CD8-positive, alpha-beta memory T cell (primary cell): Measurements from ENCODE around the gene SLC6A6. TPM values are rescaled to one million over a fixed set of nuclear protein-coding genes. Genes with fewer than 3 reads are reported as not detected.

Source experiments
- CTCF ChIA-PET: fragments of 350-600 bp; sonication (Branson Sonifier 250); formaldehyde crosslinking; loops from one replicate; lab custom pipeline; 2021; ENCODE audit warnings: antibody characterized with exemption; lab: Charles Lee
- POLR2A ChIA-PET: fragments of 350-600 bp; sonication (Branson Sonifier 250); formaldehyde crosslinking; loops from one replicate; lab custom pipeline; 2021; ENCODE audit warnings: antibody characterized with exemption; lab: Charles Lee
- DNase-seq, 5 donors: peaks; one replicate each; pipeline versions ENCODE4 v3.0.0 to v3.0.0-alpha.2; 2020 to 2022; ENCODE audit warnings: mixed read lengths in 1 of 5
- H3K27ac ChIP-seq: one replicate; pipeline ENCODE4 v1.7.0; 2013; ENCODE audit warnings: low read depth, mild to moderate bottlenecking, low read length, moderate library complexity
- H3K27me3 ChIP-seq: 2 replicates; pipeline ENCODE4 v1.7.0; 2013; ENCODE audit warnings: low read length, mild to moderate bottlenecking; ENCODE audit not compliant: insufficient read depth, poor library complexity, severe bottlenecking
- H3K36me3 ChIP-seq: 2 replicates; pipeline ENCODE4 v1.7.0; 2013; ENCODE audit warnings: mild to moderate bottlenecking, low read length, moderate library complexity; ENCODE audit not compliant: insufficient read depth
- H3K4me1 ChIP-seq: 2 replicates; pipeline ENCODE4 v1.7.0; 2013; ENCODE audit warnings: mild to moderate bottlenecking, low read length, moderate library complexity; ENCODE audit not compliant: insufficient read depth
- H3K4me3 ChIP-seq: 2 replicates; pipeline ENCODE4 v1.7.0; 2013; ENCODE audit warnings: mild to moderate bottlenecking, low read length
- H3K9me3 ChIP-seq: 2 replicates; pipeline ENCODE4 v1.7.0; 2013; ENCODE audit warnings: mild to moderate bottlenecking, low read length
- H3K27ac Mint-ChIP-seq, 8 donors: one replicate each; pipeline ENCODE4 v1.8.0; 2020 to 2021; ENCODE audit warnings: mixed read lengths in 8 of 8, mild to moderate bottlenecking in 6 of 8, inconsistent platforms in 3 of 8, moderate library complexity in 3 of 8
- H3K27me3 Mint-ChIP-seq, 2 donors: one replicate each; pipeline ENCODE4 v1.8.0; 2020 to 2021; ENCODE audit warnings: mixed read lengths in 2 of 2, mild to moderate bottlenecking in 1 of 2, moderate library complexity in 1 of 2
- H3K36me3 Mint-ChIP-seq, 3 donors: one replicate each; pipeline ENCODE4 v1.8.0; 2020 to 2021; ENCODE audit warnings: mixed read lengths in 3 of 3, inconsistent platforms in 1 of 3, mild to moderate bottlenecking in 1 of 3
- H3K4me1 Mint-ChIP-seq, 3 donors: one replicate each; pipeline ENCODE4 v1.8.0; 2020 to 2021; ENCODE audit warnings: mixed read lengths in 3 of 3, inconsistent platforms in 1 of 3, mild to moderate bottlenecking in 1 of 3
- H3K4me3 Mint-ChIP-seq, 7 donors: one replicate each; pipeline ENCODE4 v1.8.0; 2020 to 2021; ENCODE audit warnings: mixed read lengths in 7 of 7, mild to moderate bottlenecking in 6 of 7, moderate library complexity in 4 of 7, inconsistent platforms in 2 of 7
- H3K9me3 Mint-ChIP-seq, 5 donors: one replicate each; pipeline ENCODE4 v1.8.0; 2020 to 2022; ENCODE audit warnings: mixed read lengths in 5 of 5, mild to moderate bottlenecking in 3 of 5, moderate library complexity in 2 of 5, inconsistent platforms in 1 of 5
- polyA plus RNA-seq: library from polyadenylated mRNA; unstranded; fragments of 300-500 nt; fragmentation: Illumina TruSeq; gene quantifications from one replicate; pipeline ENCODE4 v1.2.3, GENCODE V29; 2021
- total RNA-seq, 2 experiments: library from RNA; stranded (reverse); gene quantifications; one replicate each; pipeline ENCODE4 v1.2.3, GENCODE V29; 2021

SLC6A6 gene
- total and polyA plus RNA-seq, 3 experiments from 2014 or later: 6.6 to 44.6 (median 44.5) TPM

- Mint-ChIP-seq H3K27ac (no peak overlapping the region), H3K4me1 (no peaks in the 10 kb centered on the region), H3K4me3 (no peak overlapping the region), H3K27me3 (peaks cover 5 to 28% of the 10 kb centered on the region in 2 donors), H3K36me3 (no peaks in the 10 kb centered on the region), H3K9me3 (no peaks in the 10 kb centered on the region)
- CTCF ChIA-PET: interaction anchor here (2.6 kb wide), 1 partner anchor 10 kb away, joined by 6 read pairs; no protein-coding TSS in a partner anchor
- H3K27me3 ChIP-seq: no peaks in the 10 kb centered on the region
- POLR2A ChIA-PET: no interaction called here
- no peak for DNase-seq
- H3K4me3 ChIP-seq: no peak overlapping the region
- no peaks in the 10 kb centered on the region for H3K9me3 ChIP-seq
- H3K27ac ChIP-seq: no peak overlapping the region
- H3K36me3 ChIP-seq: no peaks in the 10 kb centered on the region
- no peaks in the 10 kb centered on the region for H3K4me1 ChIP-seq
These were observed 117.7 kb downstream of the SLC6A6 start for GRCh38 chr3:14520149-14520548.

- H3K27ac Mint-ChIP-seq: no peak overlapping the region
- Histone ChIP-seq H3K36me3 (no peaks in the 10 kb centered on the region), H3K9me3 (no peaks in the 10 kb centered on the region), H3K4me1 (no peaks in the 10 kb centered on the region), H3K27me3 (no peaks in the 10 kb centered on the region), H3K4me3 (no peak overlapping the region), H3K27ac (no peak overlapping the region)
- POLR2A ChIA-PET: no interaction called here
- H3K27me3 Mint-ChIP-seq: peaks cover 5 to 30% of the 10 kb centered on the region in 2 donors
- no peaks in the 10 kb centered on the region for H3K36me3 Mint-ChIP-seq
- H3K4me1 Mint-ChIP-seq: no peaks in the 10 kb centered on the region
- CTCF ChIA-PET: interaction anchor here (2.6 kb wide), 1 partner anchor 11 kb away, joined by 6 read pairs; no protein-coding TSS in a partner anchor
- no peak for DNase-seq
- H3K9me3 Mint-ChIP-seq: no peaks in the 10 kb centered on the region
- H3K4me3 Mint-ChIP-seq: no peak overlapping the region
These were observed 118.6 kb downstream of the SLC6A6 start for GRCh38 chr3:14520967-14521366.

DNA sequence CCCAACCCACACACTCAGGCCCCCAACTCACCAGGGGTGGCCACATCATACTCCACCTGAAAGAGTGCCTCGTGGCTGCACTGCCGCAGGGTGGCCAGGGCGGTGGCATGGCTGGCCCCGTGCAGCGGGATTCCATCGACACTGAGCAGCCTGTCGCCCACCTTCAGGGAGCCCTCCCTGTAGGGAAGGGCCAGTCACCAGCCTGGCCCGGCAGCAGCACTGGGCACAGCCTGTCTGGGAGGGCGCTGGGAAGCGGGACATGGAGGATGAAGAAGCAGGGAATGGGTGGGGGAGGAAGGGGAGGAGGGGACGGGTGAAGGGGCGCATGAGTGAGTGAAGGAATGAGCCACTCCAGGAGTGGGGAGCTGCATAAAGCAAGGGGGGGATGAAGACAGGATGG lies 119.2 kb downstream of the SLC6A6 start:
- H3K4me1 Mint-ChIP-seq: peaks cover 0 to 5% (median 0%) of the 10 kb centered on the region in 3 donors
- H3K9me3 Mint-ChIP-seq: no peaks in the 10 kb centered on the region
- H3K27me3 Mint-ChIP-seq: peaks cover 7 to 35% of the 10 kb centered on the region in 2 donors
- Histone ChIP-seq H3K9me3 (no peaks in the 10 kb centered on the region), H3K27ac (no peak overlapping the region), H3K36me3 (no peaks in the 10 kb centered on the region), H3K27me3 (peaks cover 2% of the 10 kb centered on the region), H3K4me1 (no peaks in the 10 kb centered on the region), H3K4me3 (no peak overlapping the region)
- no peaks in the 10 kb centered on the region for H3K36me3 Mint-ChIP-seq
- no peak overlapping the region for H3K27ac Mint-ChIP-seq
- CTCF ChIA-PET: interaction anchor here (2.6 kb wide), 1 partner anchor 12 kb away, joined by 6 read pairs; no protein-coding TSS in a partner anchor
- POLR2A ChIA-PET: no interaction called here
- DNase-seq: no peak
- H3K4me3 Mint-ChIP-seq: no peak overlapping the region

- H3K9me3 Mint-ChIP-seq: no peaks in the 10 kb centered on the region
- H3K27me3 Mint-ChIP-seq: peaks cover 7 to 33% of the 10 kb centered on the region in 2 donors
- Histone ChIP-seq H3K4me1 (no peaks in the 10 kb centered on the region), H3K4me3 (no peak overlapping the region), H3K27ac (no peak overlapping the region), H3K27me3 (peaks cover 5% of the 10 kb centered on the region), H3K36me3 (no peaks in the 10 kb centered on the region), H3K9me3 (no peaks in the 10 kb centered on the region)
- CTCF ChIA-PET: interaction anchor here (2.6 kb wide), 1 partner anchor 12 kb away, joined by 6 read pairs; no protein-coding TSS in a partner anchor
- H3K36me3 Mint-ChIP-seq: no peaks in the 10 kb centered on the region
- H3K4me3 Mint-ChIP-seq: no peak overlapping the region
- no peak for DNase-seq
- H3K27ac Mint-ChIP-seq: no peak overlapping the region
- POLR2A ChIA-PET: no interaction called here
- H3K4me1 Mint-ChIP-seq: peaks cover 0 to 6% (median 0%) of the 10 kb centered on the region in 3 donors
These were observed 119.8 kb downstream of the SLC6A6 start for GRCh38 chr3:14522129-14522691.

GRCh38 chr3:14522768-14523167 lies 120.4 kb downstream of the SLC6A6 start:
- no peak for DNase-seq
- Histone ChIP-seq H3K36me3 (no peaks in the 10 kb centered on the region), H3K27me3 (peaks cover 5% of the 10 kb centered on the region), H3K27ac (no peak overlapping the region), H3K4me3 (no peak overlapping the region), H3K4me1 (no peaks in the 10 kb centered on the region), H3K9me3 (no peaks in the 10 kb centered on the region)
- ChIA-PET POLR2A (no interaction called here), CTCF (interaction anchor here (2.6 kb wide), 1 partner anchor 13 kb away, joined by 6 read pairs; no protein-coding TSS in a partner anchor)
- H3K36me3 Mint-ChIP-seq: no peaks in the 10 kb centered on the region
- no peaks in the 10 kb centered on the region for H3K9me3 Mint-ChIP-seq
- H3K27me3 Mint-ChIP-seq: peaks cover 7 to 33% of the 10 kb centered on the region in 2 donors
- H3K4me1 Mint-ChIP-seq: peaks cover 0 to 6% (median 0%) of the 10 kb centered on the region in 3 donors
- no peak overlapping the region for H3K4me3 Mint-ChIP-seq
- no peak overlapping the region for H3K27ac Mint-ChIP-seq

DNA sequence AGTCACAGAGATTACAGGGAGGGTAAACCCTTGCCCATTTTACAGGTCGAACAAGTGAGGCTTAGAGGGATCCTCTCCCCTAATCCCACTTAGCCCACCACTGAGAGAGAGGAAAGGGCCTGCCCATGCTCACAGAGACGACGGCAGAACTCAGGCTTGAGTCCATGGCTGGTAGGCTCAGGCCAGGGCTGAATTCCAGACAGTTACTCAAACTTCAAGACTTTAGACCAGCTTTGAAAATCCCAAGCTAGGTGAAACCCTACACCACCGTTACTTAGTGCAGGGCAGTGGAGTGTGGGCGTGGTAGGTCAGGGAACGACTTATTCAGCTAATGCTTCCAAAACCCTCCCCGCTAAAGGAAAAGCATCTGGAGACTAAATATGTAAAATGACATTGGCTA lies 121.4 kb downstream of the SLC6A6 start:
- POLR2A ChIA-PET: no interaction called here
- CTCF ChIA-PET: no interaction called here
- no peaks in the 10 kb centered on the region for H3K9me3 Mint-ChIP-seq

DNA sequence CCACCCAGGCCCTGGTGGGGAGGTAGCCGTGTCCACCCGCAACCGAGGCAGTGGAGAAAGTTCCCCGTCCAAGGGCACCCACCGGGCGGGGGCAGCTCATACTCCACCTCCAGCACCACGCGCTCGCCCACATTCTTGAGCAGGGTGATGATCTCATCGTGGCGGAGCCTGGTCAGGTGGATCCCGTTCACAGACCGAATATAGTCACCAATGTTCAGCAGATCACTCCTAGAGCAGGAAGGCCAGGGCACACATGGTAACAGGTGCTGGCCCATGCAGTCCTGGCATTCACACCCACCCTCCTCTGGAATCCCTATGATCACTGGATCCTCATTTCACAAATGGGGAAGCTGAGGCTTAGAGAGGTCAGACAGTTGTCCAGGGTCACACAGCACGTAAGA lies 121.9 kb downstream of the SLC6A6 start:
- H3K27me3 Mint-ChIP-seq: peaks cover 7 to 29% of the 10 kb centered on the region in 2 donors
- Histone ChIP-seq H3K4me1 (no peaks in the 10 kb centered on the region), H3K4me3 (no peak overlapping the region), H3K9me3 (no peaks in the 10 kb centered on the region), H3K36me3 (no peaks in the 10 kb centered on the region), H3K27ac (no peak overlapping the region), H3K27me3 (peaks cover 5% of the 10 kb centered on the region)
- ChIA-PET POLR2A (no interaction called here), CTCF (no interaction called here)
- DNase-seq: no peak
- no peaks in the 10 kb centered on the region for H3K36me3 Mint-ChIP-seq
- no peak overlapping the region for H3K27ac Mint-ChIP-seq
- no peaks in the 10 kb centered on the region for H3K9me3 Mint-ChIP-seq
- H3K4me1 Mint-ChIP-seq: peaks cover 0 to 6% (median 0%) of the 10 kb centered on the region in 3 donors
- H3K4me3 Mint-ChIP-seq: no peak overlapping the region

More for the DNA sequence above, 121.4 kb downstream of the SLC6A6 start:
- Histone ChIP-seq H3K27ac (no peak overlapping the region), H3K4me3 (no peak overlapping the region), H3K36me3 (no peaks in the 10 kb centered on the region), H3K4me1 (no peaks in the 10 kb centered on the region), H3K27me3 (peaks cover 5% of the 10 kb centered on the region), H3K9me3 (no peaks in the 10 kb centered on the region)
- no peaks in the 10 kb centered on the region for H3K36me3 Mint-ChIP-seq
- H3K4me3 Mint-ChIP-seq: no peak overlapping the region
- H3K4me1 Mint-ChIP-seq: peaks cover 0 to 6% (median 0%) of the 10 kb centered on the region in 3 donors
- no peak overlapping the region for H3K27ac Mint-ChIP-seq
- DNase-seq: no peak
- H3K27me3 Mint-ChIP-seq: peaks cover 7 to 32% of the 10 kb centered on the region in 2 donors

GRCh38 chr3:14524920-14525660 lies 122.7 kb downstream of the SLC6A6 start:
- no peak for DNase-seq
- Histone ChIP-seq H3K36me3 (no peaks in the 10 kb centered on the region), H3K9me3 (no peaks in the 10 kb centered on the region), H3K27me3 (peaks cover 5% of the 10 kb centered on the region), H3K4me3 (no peak overlapping the region), H3K4me1 (no peaks in the 10 kb centered on the region), H3K27ac (no peak overlapping the region)
- ChIA-PET POLR2A (no interaction called here), CTCF (no interaction called here)
- Mint-ChIP-seq H3K9me3 (peaks cover 0 to 2% (median 0%) of the 10 kb centered on the region in 5 donors), H3K4me1 (peaks cover 0 to 6% (median 0%) of the 10 kb centered on the region in 3 donors), H3K36me3 (no peaks in the 10 kb centered on the region), H3K4me3 (no peak overlapping the region), H3K27ac (no peak overlapping the region), H3K27me3 (peaks cover 4 to 31% of the 10 kb centered on the region in 2 donors)
